Osteoblast (primary cell): ENCODE data around the gene KIF26B. TPM values are rescaled to one million over a fixed set of nuclear protein-coding genes. Genes with fewer than 3 reads are reported as not detected.

Experiments
- DNase-seq: peaks from one replicate; pipeline ENCODE4 v3.0.0; 2011; ENCODE audit warnings: low spot score, mixed read lengths; ENCODE audit not compliant: insufficient read length; ENCODE audit errors: missing footprints
- H2AFZ ChIP-seq: 2 replicates; pipeline ENCODE4 v1.6.0; 2011; ENCODE audit warnings: mild to moderate bottlenecking, low read length
- H3K27ac ChIP-seq: 2 replicates; pipeline ENCODE4 v1.5.1; 2011; ENCODE audit warnings: mild to moderate bottlenecking, low read depth, low read length, moderate library complexity
- H3K27me3 ChIP-seq: 2 replicates; pipeline ENCODE4 v1.6.0; 2012; ENCODE audit warnings: mild to moderate bottlenecking, control low read depth, inconsistent platforms, low read length, moderate library complexity; ENCODE audit not compliant: insufficient read depth
- H3K36me3 ChIP-seq: 2 replicates; pipeline ENCODE4 v1.5.1; 2011; ENCODE audit warnings: mild to moderate bottlenecking, low read length, control low read depth, moderate library complexity; ENCODE audit not compliant: insufficient read depth
- H3K4me1 ChIP-seq: 2 replicates; pipeline ENCODE4 v1.5.1; 2011; ENCODE audit warnings: mild to moderate bottlenecking, low read length, control low read depth, moderate library complexity; ENCODE audit not compliant: insufficient read depth
- H3K4me2 ChIP-seq: 2 replicates; pipeline ENCODE4 v1.6.0; 2011; ENCODE audit warnings: mild to moderate bottlenecking, low read length; ENCODE audit not compliant: insufficient read depth
- H3K4me3 ChIP-seq: fragments of 200-600 bp; sonication (generic); 3 replicates; pipeline ENCODE4 v1.5.1; 2012; ENCODE audit warnings: mild to moderate bottlenecking, low read length, inconsistent platforms; ENCODE audit not compliant: insufficient read depth
- H3K79me2 ChIP-seq: 2 replicates; pipeline ENCODE4 v1.6.0; 2012; ENCODE audit warnings: mild to moderate bottlenecking, low read length, control low read depth, inconsistent platforms; ENCODE audit not compliant: insufficient read depth
- H3K9me3 ChIP-seq: 2 replicates; pipeline ENCODE4 v1.5.1; 2011; ENCODE audit warnings: low read depth, low read length, control low read depth
- H4K20me1 ChIP-seq: 2 replicates; pipeline ENCODE4 v1.6.0; 2012; ENCODE audit warnings: mild to moderate bottlenecking, low read length, control low read depth; ENCODE audit not compliant: insufficient read depth
- total RNA-seq: library from RNA; depleted of rRNA; stranded (reverse); fragments of >200 nt; gene quantifications from 2 replicates; pipeline ENCODE4 v1.2.3, GENCODE V29; 2012
- TF ChIP-seq, protein P1 (sequence below): IDR thresholded peaks from 2 replicates; pipeline ENCODE4 v1.5.1; 2011; ENCODE audit warnings: mild to moderate bottlenecking, low read depth, low read length, moderate library complexity; ENCODE audit errors: extremely low read depth

KIF26B gene
- total RNA-seq, 1 donor, result 22.1 TPM

DNA sequence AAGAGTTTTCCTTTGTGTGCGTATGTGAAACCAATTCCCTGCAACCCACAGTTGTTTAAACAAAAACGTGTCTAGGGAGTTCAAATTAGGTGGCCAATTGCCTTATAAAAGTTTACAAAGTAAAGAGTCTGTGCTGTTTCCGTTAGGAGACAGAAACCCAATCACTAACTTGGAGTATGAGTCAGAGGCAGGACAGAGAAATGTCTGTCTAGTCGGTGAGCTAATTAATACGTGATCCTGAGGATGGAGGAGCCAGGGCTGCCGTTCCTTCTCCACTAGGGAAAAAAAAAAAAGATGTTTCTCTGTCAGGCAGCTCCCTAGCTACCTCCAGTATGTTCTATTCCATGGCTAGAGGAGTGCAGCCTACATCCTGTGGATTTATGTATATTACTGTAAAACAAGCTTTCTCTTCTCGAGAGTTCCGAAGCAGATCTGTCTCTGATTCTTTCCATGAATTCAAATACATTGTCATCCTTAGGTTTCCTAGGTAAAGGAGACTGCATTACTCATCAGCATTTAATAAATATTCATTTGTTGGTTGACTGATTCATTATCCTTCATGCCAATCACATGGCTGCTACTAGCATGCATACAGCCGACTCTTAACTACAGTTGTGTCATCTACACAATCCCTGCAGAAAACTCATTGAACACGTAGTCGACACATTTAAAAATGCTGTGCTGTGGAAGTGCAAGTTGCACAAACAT, 430.6 kb downstream of the KIF26B start:
- Histone ChIP-seq H3K4me3 (peak overlapping the region; percentile 39), H3K4me1 (peaks cover 5% of the 10 kb centered on the region), H4K20me1 (no peaks in the 10 kb centered on the region), H2AFZ (peak overlapping the region; percentile 13), H3K27me3 (no peaks in the 10 kb centered on the region), H3K79me2 (no peaks in the 10 kb centered on the region), H3K4me2 (peak overlapping the region; percentile 72), H3K27ac (peak overlapping the region; percentile 27), H3K9me3 (no peaks in the 10 kb centered on the region), H3K36me3 (no peaks in the 10 kb centered on the region)
- TF ChIP-seq, protein P1, sequence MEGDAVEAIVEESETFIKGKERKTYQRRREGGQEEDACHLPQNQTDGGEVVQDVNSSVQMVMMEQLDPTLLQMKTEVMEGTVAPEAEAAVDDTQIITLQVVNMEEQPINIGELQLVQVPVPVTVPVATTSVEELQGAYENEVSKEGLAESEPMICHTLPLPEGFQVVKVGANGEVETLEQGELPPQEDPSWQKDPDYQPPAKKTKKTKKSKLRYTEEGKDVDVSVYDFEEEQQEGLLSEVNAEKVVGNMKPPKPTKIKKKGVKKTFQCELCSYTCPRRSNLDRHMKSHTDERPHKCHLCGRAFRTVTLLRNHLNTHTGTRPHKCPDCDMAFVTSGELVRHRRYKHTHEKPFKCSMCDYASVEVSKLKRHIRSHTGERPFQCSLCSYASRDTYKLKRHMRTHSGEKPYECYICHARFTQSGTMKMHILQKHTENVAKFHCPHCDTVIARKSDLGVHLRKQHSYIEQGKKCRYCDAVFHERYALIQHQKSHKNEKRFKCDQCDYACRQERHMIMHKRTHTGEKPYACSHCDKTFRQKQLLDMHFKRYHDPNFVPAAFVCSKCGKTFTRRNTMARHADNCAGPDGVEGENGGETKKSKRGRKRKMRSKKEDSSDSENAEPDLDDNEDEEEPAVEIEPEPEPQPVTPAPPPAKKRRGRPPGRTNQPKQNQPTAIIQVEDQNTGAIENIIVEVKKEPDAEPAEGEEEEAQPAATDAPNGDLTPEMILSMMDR, result no peak
- DNase-seq, result peak; percentile 96

DNA sequence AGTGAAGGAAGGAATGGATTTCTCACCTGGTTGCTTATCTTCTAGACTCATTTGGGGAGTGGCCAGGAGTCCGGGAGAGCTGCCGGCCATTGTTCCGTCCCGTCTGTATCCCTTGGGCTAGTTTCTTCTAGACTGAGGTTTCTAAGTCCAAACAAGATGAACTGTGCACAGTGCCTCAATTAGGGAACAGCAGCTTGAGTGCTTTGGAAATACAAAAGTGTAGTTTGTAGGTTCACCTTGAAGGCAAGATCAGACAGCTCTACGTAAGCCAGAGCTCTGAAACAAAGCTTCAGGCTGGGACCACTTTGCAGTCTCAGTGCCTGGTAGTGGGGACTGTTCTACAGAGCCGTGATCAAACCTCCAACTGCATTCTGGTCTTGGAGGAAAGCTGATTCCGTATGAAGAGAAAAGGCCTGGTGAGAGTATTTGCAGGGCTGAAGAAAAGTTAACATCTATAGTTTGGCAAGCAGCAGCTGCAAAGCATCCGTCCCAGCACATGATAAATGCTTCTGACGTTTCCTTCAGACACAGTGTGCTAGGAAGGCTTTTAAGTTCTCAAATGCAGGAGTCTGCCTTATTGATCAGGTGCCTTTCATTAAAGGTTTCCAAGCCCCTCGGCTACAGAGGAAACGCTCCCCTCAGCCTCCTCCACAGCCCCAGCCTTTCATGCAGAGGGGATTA, 432.8 kb downstream of the KIF26B start:
- Histone ChIP-seq H4K20me1 (no peaks in the 10 kb centered on the region), H2AFZ (no peak overlapping the region), H3K27me3 (no peaks in the 10 kb centered on the region), H3K4me2 (no peak overlapping the region), H3K27ac (no peak overlapping the region), H3K4me1 (peaks cover 5% of the 10 kb centered on the region), H3K36me3 (no peaks in the 10 kb centered on the region), H3K4me3 (no peak overlapping the region), H3K9me3 (no peaks in the 10 kb centered on the region), H3K79me2 (no peaks in the 10 kb centered on the region)
- peak; percentile 5 for DNase-seq
- TF ChIP-seq, protein P1, result no peak

DNA sequence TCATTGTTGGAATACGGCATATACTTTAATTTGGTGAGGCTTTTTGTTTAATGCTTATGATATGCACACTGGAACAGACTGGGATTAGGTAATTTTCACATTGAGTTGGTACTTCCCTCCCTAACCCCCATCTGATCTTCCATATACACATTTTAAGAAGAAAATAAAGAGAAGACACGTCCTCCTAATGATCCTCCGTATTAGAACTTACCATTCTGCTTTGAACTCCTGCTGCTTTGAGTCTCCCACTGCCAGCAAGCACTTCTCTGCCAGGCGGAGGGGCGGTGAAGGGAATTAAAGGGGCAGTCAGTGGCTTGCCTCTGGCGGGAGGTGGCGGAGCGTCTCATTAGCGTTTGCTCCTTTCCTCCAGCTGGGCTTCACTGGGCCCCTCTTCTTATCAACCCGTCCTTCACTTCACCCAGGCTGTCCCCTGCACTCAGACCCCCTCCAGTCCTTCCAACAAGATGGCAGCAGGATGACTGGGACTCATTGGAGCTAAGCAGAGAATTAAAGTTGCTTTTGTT, 433.4 kb downstream of the KIF26B start:
- DNase-seq, result no peak

DNA sequence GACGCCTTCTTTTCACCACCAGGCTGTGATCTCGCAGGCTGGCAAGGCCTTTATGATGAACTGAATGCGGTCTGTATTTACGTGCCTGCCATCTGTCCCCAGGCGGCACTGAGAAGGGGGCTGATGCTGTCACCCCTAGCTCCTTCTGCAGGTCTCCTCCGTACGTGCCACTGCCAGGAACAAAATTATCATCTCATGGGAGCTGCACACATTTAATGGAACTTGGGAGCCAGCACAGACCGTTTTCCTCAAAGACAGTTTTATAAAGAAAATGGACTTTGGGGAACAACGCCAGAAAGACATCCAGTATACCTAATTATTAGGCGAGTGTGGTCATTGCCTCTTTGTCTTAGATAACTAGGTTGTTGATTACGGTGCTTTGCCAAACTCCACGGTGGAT, 434.5 kb downstream of the KIF26B start:
- no peak overlapping the region for H3K4me3 ChIP-seq
- no peak overlapping the region for H3K27ac ChIP-seq
- H3K9me3 ChIP-seq, result no peaks in the 10 kb centered on the region
- no peak overlapping the region for H2AFZ ChIP-seq
- TF ChIP-seq, protein P1, result no peak
- no peaks in the 10 kb centered on the region for H4K20me1 ChIP-seq
- peaks cover 5% of the 10 kb centered on the region for H3K4me1 ChIP-seq
- H3K79me2 ChIP-seq, result no peaks in the 10 kb centered on the region
- no peaks in the 10 kb centered on the region for H3K36me3 ChIP-seq
- H3K27me3 ChIP-seq, result no peaks in the 10 kb centered on the region
- no peak overlapping the region for H3K4me2 ChIP-seq
- DNase-seq, result no peak

More for the DNA sequence above, 433.4 kb downstream of the KIF26B start:
- Histone ChIP-seq H3K27ac (no peak overlapping the region), H3K4me1 (peaks cover 5% of the 10 kb centered on the region), H3K36me3 (no peaks in the 10 kb centered on the region), H3K79me2 (no peaks in the 10 kb centered on the region), H3K4me3 (no peak overlapping the region), H3K27me3 (no peaks in the 10 kb centered on the region), H3K9me3 (no peaks in the 10 kb centered on the region), H3K4me2 (no peak overlapping the region), H2AFZ (no peak overlapping the region), H4K20me1 (no peaks in the 10 kb centered on the region)
- TF ChIP-seq, protein P1, result no peak
